ENCODE results near the gene GTF3C4.

The GTF3C4 gene

DNA sequence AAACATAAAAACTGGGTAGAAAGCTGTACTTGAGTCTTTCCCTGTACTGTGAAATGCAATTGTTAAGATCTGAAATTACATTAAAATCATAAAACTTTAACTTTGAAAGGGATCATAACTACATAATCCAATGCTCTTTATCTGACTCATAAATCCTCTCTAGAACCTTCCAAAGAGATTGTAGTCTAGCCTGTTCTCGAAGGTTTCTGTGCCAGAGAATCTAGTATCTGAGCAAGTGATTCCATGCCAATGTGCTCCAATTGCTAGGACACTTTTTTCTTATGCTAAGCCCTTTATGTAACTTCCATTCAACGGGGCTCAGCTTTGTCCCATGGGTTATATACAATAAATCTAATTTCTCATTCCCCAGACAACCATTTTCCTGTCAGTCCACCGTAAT is 21.6 kb upstream of the GTF3C4 start:
- DNase-seq, result no peak

DNA sequence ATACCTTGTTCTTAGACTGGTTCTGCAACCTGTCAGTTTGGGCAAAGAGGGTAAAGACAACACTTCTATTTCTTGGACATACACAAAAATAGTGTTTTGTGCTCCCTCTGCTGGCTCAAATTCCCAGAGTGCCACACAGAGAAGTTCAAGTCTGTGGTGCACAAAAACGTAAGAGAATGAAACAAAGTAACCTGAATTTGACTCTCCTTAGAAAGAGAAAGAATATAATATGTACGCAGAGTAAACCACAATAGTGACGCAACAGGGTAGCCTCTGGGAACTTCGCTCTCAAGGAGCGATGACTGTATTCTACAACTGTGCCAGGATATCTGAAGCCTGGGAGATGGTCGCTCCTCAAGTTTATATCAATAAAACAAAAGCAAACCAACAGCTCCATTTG is 19.0 kb upstream of the GTF3C4 start:
- DNase-seq, result peak; percentile 71

DNA sequence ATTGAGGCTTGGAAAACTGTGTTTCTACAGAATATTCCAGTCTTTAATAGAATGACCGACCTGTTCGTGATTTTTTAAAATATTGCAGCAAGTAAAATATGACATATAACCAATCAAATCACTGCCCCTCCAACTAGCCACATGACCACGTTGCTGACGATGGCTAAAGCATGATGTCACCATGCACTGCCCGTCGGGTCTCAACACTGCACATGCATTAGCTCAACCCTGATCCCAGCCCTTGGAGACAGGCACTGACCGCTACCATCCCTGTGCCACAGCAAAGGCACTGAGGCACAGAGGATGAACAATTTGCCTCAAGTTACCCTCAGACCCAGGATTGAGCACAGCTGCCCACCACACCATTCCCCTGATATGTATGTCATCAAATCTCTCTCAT is 14.0 kb upstream of the GTF3C4 start:
- no peak for DNase-seq

DNA sequence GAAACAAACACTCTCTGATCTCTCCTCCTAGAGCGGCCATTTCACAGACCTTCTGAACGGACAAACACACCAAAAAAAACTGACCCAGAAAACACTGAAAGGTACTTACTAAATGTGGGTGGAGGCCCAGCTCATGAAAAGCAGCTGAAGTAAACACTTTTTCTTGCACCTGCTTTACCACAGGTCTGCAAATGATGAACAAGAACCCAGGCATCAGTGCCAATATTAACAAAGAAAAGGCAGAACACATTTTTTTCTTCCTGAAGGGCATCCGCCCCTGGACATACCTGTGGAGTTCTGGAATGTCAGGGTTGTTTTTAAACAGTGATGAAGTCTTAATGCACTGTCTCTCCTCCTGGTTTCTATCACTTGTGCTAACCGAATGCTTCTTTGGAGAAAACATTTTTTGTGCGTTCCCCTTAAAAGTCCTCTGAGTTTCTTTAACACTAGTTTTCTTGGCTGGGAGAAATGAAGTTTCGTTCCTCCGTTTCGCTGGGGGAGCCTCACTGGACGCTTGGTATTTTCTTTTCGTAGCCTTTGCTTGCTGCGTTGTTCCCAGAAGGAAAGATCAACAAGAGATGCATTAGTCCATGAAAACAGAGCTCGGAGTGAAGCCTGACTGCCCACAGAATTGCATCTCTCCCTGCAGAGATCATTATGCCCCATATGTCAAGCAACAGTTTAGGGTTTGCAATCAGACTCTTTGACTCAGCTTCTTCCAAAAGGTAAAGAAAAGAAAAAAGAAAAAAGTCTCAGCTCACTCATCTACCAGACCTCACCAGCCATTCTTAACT is 7.9 kb upstream of the GTF3C4 start:
- no peak for DNase-seq

DNA sequence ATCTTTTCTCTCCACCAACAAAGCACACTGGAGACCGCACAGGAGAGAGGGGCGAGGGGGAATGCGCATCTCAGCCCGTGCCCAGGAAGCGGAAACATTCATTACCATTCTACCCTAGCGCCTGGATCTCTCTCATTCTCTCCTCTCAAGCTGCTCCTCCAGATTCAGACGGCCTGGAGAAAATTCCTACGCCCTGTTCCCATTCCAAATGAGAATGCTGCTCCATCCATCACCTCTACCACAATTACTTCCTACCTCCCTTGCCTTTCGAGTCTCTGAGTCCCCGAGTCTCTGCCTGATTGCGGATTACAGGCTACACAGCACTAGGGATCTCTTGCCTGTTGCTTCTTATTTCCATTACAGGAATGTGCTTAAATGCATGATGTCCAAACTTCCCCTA is 7.1 kb upstream of the GTF3C4 start:
- no peak for DNase-seq

DNA sequence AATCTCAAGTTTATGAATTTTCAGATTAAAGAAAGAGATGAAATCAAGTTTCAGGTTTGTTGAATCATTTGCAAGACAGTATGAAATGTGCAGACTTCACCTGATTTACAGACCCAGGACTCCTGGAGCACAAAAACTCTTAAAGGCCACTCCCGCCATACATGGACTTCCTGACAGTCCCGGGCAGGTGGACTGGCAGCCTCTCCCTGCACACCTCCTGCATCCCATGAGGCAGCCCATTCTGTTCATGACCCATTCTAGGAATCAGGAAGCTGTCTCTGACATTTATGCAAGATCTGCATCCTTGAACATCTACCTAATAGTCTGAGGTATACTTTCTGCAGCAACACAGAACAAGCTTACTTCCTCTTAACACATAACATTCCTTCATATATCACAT is 6.4 kb upstream of the GTF3C4 start:
- no peak for DNase-seq

DNA sequence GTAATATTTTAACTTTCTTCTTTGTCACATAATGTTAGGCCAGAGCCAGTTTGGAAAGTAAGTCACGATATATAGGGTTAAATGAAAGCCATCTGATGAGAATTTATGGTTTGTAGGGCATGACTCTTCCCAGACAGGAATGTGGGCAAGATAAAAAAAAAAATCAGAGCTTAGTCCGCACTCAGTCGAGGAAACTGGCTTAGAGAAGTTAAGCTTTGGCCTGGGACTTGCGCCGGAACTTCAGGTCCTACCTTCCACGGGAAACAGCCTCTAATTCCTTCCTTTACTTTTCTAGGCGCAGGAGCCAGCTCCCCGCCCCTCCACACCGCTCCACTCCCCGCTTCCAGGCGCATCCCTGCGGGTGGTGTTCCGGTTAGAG is 956 bp upstream of the GTF3C4 start:
- DNase-seq, result peak; percentile 74

DNA sequence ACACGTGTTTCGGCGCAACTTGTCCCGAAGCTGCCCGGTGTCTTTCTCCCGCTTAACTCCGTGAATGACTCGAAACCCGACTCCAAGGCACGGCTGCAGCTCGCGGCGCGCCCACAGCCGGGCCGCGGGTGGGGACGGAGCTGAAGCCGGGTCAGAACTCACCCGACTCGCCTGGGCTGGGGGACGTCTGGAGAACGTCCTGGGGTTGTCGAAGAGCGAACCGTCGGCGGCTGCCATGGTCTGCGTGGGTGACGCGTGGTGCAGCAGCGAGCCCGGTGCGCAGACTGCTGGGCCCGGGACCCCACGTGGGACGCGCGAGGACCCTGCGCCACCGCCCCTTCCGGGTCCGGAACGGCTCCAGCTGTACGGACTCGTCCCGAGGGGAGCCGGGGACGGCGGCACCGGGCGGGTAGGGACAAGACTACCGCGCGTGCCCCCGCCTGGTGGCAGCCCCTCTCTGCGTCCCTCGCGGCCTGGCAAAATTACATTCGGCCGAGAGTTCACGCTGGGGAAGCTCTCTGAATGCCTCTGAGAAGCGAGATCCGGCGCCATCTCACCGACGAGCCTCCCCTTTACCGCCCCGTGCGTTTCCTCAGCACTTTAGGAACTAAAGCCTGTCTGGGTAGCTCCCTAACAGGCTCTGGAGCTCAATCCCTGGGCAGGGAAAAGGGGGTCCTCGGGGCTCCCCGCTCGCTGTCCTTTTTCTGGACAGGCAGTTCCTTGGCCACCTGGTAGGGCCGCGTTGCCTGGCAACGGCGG is 387 bp upstream of the GTF3C4 start, which contains the start of gene DDX31:
Gene DDX31 (minus strand): TSS at position 286 of the 759 bp plus-strand sequence. CDS start 49 bp downstream, at position 237.
- DNase-seq, result peak; percentile 82

DNA sequence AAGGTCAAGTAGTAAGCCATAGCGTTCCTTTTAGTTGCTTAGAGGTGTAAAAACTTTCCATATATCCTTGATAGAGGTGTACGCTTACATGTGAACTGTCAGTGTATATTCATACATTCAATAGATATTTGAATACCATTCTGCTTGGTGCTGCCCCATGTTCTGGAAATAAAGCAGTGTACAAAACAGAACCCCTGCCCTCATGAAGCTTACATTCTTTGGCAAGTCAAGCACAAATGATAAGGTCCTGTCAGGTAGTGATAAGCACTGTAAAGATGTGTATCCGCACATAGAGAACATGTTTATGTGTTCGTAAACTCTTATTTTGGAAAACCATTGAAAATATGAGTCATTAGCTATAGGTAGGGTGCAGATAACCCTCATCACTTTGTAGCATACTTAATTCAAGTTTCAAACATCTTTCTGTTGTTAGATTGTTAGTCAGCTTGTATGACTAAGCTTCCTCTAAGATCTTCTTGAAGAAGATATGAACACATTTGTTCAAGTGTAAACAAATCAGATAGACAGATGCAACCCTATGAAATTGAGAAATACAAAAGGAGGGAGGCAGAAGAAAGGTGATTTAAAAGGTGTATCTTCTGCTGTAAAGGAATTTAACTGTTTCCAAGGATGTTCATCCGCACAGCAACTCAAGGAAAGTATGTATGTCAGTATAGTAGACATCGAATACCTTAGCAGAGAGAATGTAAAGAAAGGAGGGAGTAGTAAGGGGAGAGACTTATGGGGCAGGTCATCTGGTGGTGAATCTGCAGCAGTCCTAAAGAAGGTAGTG is 1.6 kb downstream of the GTF3C4 start:
- no peak for DNase-seq

DNA sequence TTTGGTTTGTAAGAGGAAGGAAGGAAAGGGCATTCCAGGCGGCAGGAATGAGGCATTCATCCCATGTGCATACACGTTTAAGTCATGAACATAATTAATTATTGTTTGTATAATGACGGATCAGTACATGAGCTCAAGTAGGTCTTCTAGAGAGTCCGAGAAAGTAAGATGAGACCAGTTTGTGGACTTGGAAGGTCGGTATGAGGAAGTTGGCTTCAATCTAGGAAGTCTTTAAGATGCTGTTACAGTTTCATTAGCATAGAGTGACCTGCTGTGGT is 2.1 kb downstream of the GTF3C4 start:
- DNase-seq, result peak; percentile 37

DNA sequence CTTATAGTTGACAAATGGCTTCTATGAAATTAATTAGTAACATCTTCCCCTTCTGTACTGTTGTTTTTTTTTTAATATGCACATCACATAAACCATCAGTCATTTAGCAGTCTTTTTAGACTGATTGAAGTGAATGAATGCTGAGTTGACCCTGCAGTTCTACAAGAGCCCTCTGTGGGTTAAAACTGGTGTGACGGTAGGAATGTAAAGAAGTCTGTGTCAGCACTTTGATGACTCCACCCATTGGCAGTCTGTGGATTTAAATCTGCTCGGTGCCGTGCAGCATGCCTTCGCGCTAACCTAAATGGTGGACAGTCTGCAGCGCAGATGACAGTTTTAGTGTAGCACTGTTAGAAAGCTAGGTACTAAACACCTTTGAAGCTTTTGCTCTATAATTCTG is 3.1 kb downstream of the GTF3C4 start:
- peak; percentile 81 for DNase-seq

DNA sequence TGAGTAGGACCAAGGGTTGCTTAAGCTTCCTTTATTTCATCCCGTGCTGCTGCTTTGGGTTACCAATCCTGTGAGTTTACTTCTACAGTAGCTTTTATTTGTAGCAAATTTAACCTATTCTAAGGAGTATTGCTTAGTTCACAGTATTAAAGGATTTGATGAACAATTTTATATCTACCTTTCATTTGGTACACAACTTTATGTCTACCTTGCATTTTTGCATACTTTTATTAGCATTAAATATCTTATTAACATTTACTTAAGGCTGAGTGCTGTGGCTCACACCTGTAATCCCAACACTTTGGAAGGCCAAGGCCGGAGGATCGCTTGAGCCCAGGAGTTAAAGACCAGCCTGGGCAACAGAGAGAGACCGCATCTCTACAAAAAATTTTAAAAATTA is 4.2 kb downstream of the GTF3C4 start:
- DNase-seq, result no peak

DNA sequence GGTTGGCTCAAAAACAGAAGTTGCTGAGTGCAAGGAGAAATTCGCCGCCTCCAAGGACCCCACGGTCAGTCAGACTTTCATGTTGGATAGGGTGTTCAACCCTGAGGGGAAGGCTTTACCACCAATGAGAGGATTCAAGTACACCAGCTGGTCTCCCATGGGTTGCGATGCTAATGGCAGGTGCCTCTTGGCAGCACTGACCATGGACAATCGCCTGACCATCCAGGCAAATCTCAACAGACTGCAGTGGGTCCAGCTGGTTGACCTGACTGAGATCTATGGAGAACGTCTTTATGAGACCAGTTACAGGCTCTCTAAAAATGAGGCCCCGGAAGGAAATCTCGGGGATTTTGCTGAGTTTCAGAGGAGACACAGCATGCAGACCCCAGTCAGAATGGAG is 7.7 kb downstream of the GTF3C4 start:
- no peak for DNase-seq

DNA sequence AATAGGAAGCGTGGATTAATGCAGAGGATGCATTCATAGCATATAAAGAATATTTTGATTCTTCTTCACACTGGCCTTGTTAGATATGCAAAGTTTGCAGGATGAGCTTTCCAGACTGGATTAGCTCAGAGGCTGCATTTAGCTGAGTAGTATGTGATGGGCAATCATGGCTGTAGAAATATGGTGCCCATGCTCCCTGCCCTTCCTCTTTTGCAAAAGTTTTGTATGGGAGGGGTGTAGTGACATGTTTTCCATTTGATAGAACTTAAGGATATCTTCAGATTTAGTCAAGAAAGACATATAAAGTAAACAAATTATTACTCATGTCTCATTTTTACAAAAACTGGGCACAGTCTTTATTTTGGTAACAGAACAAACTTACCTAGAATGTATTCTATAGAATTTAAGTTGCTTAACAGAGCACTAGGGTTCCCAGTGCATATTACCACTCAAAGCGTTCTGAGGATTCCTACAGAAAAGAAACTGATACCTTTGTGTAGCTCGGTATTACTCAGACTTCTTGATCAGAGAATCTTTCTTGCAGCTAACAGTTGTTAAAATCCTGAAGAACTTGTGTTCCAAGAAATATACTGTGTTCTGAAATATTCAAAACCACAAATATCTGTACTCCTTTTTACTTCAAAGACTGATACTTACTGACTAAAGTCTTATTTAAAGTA is 9.8 kb downstream of the GTF3C4 start:
- DNase-seq, result no peak

DNA sequence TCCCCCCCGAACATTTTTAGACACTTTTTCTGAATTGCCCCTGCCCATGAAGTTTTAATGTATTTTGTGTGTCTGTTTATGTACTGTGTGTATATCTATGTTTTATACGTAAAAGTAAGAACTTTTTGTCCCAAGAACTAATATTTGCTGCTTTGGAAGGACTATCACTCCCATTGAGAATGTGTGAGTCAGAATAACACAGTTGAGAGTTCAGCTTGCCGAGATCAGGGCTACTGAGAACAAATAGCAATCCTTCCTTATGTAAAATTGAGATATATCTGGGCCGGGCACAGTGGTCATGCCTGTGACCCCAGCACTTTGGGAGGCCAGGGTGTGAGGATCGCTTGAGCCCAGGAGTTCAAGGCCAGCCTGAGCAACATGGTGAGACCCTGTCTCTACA is 11.3 kb downstream of the GTF3C4 start:
- DNase-seq, result no peak

DNA sequence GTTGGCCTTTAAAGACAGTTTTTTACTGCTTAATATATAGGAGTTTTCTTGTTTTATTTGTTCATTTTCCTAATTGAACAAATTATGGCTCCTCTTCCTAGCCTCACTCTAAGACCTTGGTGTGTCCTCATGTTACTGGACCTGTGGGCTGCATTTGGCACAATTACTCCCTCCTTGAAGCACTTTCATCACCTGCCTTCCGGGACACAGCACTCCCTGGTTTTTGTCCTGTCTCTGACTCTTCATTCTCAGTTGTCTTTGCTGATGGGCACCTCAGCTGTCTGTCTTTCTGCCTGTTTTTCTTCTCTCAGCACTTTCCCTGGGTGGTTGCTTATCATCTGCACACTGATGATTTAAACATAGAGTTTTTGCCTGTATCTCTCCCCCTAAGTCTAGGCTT is 13.6 kb downstream of the GTF3C4 start:
- DNase-seq, result no peak

DNA sequence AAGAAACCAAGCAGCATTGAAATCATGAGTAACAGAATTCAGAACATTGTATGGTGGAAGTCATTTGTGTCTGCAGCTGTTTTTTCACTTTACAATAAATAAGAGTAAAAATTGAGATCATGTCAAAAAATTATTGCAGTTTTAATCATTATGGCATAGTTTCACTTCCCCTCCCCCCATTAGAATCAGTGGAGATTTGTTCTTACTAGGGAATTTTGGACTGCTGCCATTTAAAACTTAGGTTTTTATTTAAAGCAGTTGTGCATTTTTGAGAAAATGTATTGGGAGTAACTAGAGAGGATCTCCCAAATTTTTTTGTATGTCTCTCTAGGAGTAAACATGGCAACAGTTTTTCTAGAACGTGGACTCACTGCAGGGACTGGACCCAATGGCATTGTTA is 20.4 kb downstream of the GTF3C4 start:
- peak; percentile 22 for DNase-seq

DNA sequence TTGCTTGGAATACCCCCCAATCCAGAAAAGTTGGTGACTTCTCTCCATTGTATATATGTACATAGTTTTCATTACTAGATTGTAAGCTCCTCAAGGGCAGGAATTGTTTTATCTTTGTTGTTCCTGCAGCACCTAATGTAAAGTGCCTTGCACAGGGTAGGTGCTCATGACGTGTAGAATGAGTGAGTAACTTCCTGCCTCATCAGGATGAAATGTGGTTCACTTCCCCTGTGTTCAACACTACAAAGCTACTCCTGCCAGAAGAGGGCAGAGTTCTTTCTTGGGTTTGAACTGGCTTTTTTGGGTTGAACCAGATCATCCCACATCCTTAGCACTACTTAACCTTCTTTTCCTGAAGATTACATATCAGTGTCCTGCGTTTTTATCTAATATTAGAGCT is 23.9 kb downstream of the GTF3C4 start:
- DNase-seq, result no peak

DNA sequence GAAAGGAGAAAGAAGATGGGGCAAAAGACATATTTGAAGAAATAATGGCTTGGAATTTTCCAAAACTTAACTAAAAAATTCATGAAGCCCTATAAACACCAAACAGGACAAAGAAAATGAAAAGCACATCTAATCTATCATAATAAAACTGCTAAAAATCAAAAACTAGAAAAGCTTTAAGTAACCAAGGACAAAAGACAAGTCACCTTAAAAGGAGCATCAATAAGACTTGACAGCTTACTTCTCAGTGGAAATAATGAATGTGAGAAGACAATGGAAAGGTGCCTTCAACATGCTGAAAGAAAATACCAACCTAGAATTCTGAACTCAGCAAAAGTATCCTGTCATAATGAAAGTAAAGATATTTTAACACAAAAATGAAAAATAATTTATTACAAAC is 27.0 kb downstream of the GTF3C4 start:
- no peak for DNase-seq

DNA sequence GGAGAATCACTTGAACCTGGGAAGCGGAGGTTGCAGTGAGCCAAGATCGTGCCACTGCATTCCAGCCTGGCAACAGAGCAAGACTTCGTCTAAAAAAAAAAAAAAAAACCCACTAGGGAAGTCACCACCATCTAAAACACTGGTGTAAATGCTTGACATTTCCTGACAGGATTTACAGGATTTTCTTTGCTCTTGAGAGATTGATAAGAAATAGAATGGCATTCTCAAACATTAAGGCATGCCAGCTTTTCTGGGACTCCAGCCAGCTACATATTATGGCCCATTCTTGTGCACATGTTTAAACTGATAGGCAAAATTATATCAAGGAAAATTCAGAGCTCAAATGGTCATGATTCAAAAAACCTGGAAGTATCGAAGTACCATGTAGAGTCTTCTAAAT is 28.7 kb downstream of the GTF3C4 start:
- DNase-seq, result no peak

DNA sequence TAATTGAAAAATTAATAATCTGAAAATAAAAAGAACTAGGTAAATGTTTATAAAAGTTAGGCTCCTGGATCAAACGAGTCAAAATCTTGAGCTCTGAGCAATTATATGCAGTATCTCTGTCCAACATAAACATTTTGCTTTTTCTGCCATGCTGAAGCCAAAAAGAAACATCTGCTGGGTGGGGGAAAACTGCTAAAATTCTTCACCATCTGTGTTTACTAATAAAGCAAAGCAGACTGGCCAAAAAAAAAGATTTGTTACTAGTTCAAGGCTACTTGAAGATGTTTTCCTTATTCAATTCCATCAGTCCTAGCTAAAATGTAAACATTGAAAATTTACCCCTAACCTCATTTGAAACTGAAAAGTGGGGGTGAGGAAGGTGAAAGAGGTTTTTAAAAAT is 29.7 kb downstream of the GTF3C4 start:
- no peak for DNase-seq

DNA sequence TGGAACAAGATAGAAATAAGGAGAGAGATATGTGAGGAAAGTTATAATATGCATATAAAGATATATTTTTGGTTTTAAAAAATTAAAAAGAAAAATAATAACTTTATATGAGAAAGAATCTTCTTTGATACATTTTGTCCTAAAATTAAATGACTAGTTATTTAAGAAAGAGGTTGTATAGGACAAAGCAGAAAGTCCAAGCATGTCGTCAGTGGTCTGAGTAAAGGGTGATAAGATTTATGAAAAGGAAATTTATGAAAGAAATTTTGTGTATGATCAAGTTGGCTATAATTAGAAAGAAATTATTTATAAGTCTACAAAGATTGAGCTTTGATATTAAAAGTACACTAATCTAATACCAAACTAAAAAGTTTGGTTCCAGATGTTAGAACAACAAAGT is 32.0 kb downstream of the GTF3C4 start:
- DNase-seq, result no peak

DNA sequence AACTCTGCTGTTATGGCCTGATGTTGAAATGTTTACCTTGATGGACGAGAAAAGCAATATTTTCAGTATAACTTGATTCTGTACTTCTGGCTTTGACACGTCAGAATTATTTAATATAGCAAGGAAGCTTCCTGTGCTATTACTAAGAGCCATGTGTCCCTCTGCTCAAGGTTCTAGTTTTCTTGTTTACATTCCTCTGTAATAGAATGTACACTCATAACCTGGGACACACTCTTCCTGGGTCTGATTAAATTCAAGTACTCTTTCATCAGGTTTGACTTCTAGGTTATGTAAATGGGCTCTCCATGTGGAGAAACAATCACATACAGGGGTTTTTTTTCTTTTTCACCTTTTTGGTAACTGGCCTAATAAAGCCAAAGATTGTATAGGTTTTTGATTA is 33.1 kb downstream of the GTF3C4 start:
- DNase-seq, result no peak
